ENCODE measurements around the gene ATG16L1. TPM values are rescaled to one million over a fixed set of nuclear protein-coding genes. Genes with fewer than 3 reads are reported as not detected.

The ATG16L1 gene
- total and polyA plus RNA-seq, 4 experiments from 2014 or later = 12.3 to 89.4 (median 50.5) TPM

DNA sequence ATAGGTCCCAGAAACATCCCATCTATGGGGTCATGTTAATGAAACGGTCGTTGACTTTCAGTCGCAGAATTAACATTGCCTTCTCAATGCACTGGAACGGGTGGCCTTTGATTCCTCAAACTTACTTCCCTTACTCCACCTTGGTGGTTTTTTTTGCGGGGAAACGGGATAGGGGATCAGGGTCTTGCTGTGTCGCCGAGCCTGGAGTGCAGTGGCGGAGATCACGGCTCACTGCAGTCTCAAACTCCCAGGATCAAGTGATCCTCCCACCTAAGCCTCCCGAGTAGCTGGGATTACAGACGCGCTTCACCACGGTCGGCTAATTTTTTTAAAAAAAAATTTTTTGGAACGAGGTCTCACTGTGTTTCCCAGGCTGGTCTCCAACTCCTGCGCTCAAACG is 754 bp downstream of the ATG16L1 start:
- H3K27me3 ChIP-seq (ENCODE audit: insufficient read depth, low read length) = no peaks in the 10 kb centered on the region
- intact Hi-C loops (cut with micrococcal nuclease) = loop anchor here (5.0 kb wide), 1 partner anchor 175 kb away; no protein-coding TSS in a partner anchor
- Mint-ChIP-seq H3K27ac (peak overlapping the region; percentile 91 to 98 (median 95)), H3K4me1 (peaks cover 55 to 79% (median 65%) of the 10 kb centered on the region in 4 donors), H3K36me3 (peaks cover 21 to 36% of the 10 kb centered on the region in 2 donors), H3K9me3 (no peaks in the 10 kb centered on the region), H3K27me3 (no peaks in the 10 kb centered on the region), H3K4me3 (peak overlapping the region; percentile 90 to 94 (median 93))
- peaks cover 27% of the 10 kb centered on the region for H3K36me3 ChIP-seq (ENCODE audit: insufficient read depth, low read length)
- CTCF ChIA-PET (ENCODE audit: partially characterized antibody) = interaction anchor here (0.8 to 5.1 kb wide), 11 partner anchors 11 to 399 kb away, joined by 3 to 52 read pairs (median 7); no protein-coding TSS in a partner anchor
- peak in 1 of 5 donors; percentile 20 for DNase-seq
- H3K27ac ChIP-seq (ENCODE audit: low read depth, low read length) = peak overlapping the region; percentile 89
- no peaks in the 10 kb centered on the region for H3K9me3 ChIP-seq (ENCODE audit: control insufficient read depth in 1 of 2, low read length in 2 of 2)
- POLR2A ChIA-PET (ENCODE audit: partially characterized antibody) = interaction anchor here (0.9 to 7.1 kb wide), 7 partner anchors 9 to 192 kb away, joined by 3 to 162 read pairs (median 14); partner anchors contain the start of genes DGKD and INPP5D
- H3K4me1 ChIP-seq (ENCODE audit: insufficient read depth, low read length) = peaks cover 79% of the 10 kb centered on the region
- peak overlapping the region; percentile 96 to 98 for H3K4me3 ChIP-seq (ENCODE audit: low read length in 2 of 2)

DNA sequence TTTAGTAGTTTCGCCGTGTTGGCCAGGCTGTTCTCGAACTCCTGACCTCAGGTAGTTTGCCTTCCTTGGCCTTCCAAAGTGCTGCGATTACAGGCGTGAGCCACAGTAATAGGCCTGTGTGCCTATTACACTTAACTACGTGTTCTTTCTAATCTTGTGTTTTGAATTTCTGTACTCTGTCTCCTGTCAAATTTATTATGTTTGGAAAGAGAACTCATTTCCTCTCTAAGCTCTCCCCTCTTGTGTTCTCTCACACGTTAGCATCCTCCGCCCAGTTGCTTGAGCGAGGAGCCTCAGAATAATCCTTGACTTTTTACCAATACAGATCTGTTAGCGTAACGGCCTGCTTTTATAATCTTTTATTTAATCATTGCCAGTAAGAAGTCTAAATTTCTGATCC is 3.7 kb downstream of the ATG16L1 start:
- Histone ChIP-seq H3K4me1 (ENCODE audit: insufficient read depth, low read length) (peaks cover 72% of the 10 kb centered on the region), H3K27me3 (ENCODE audit: insufficient read depth, low read length) (no peaks in the 10 kb centered on the region), H3K27ac (ENCODE audit: low read depth, low read length) (no peak overlapping the region), H3K9me3 (ENCODE audit: control insufficient read depth in 1 of 2, low read length in 2 of 2) (no peaks in the 10 kb centered on the region), H3K4me3 (ENCODE audit: low read length in 2 of 2) (no peak overlapping the region), H3K36me3 (ENCODE audit: insufficient read depth, low read length) (peaks cover 53% of the 10 kb centered on the region)
- peaks cover 53 to 80% (median 65%) of the 10 kb centered on the region in 4 donors for H3K4me1 Mint-ChIP-seq
- peak overlapping the region in 6 of 7 donors; percentile 25 to 79 (median 68) for H3K27ac Mint-ChIP-seq
- intact Hi-C loops (cut with micrococcal nuclease) = no loop called here
- H3K4me3 Mint-ChIP-seq = peak overlapping the region in 7 of 8 donors; percentile 10 to 64 (median 59)
- H3K27me3 Mint-ChIP-seq = no peaks in the 10 kb centered on the region
- DNase-seq = peak in 1 of 5 donors; percentile 14
- ChIA-PET POLR2A (ENCODE audit: partially characterized antibody) (interaction anchor here (2.0 to 7.1 kb wide), 2 partner anchors 13 to 77 kb away, joined by 6 to 162 read pairs; no protein-coding TSS in a partner anchor), CTCF (ENCODE audit: partially characterized antibody) (interaction anchor here (1.1 kb wide), 1 partner anchor 168 kb away, joined by 3 read pairs; no protein-coding TSS in a partner anchor)
- peaks cover 40 to 62% of the 10 kb centered on the region in 2 donors for H3K36me3 Mint-ChIP-seq
- no peaks in the 10 kb centered on the region for H3K9me3 Mint-ChIP-seq

DNA sequence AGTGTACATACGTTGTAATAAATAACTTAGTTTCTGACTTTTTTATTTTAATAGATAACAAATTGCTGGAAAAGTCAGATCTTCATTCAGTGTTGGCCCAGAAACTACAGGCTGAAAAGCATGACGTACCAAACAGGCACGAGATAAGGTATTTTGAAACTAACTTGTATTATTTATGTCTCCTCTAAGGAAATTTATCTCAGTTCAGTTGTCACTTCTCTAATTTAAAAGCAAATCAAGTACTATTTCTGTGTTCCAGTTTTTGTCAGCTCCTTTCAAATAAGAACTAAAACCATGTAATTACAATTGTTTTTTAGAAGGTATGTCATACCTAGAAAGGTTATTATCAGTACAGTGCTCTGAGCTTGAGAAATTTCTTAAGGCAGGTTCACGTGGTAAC is 4.6 kb downstream of the ATG16L1 start:
- Histone ChIP-seq H3K9me3 (ENCODE audit: control insufficient read depth in 1 of 2, low read length in 2 of 2) (no peaks in the 10 kb centered on the region), H3K27ac (ENCODE audit: low read depth, low read length) (no peak overlapping the region), H3K4me1 (ENCODE audit: insufficient read depth, low read length) (peaks cover 69% of the 10 kb centered on the region), H3K27me3 (ENCODE audit: insufficient read depth, low read length) (no peaks in the 10 kb centered on the region), H3K4me3 (ENCODE audit: low read length in 2 of 2) (no peak overlapping the region), H3K36me3 (ENCODE audit: insufficient read depth, low read length) (peaks cover 59% of the 10 kb centered on the region)
- peak overlapping the region in 5 of 7 donors; percentile 6 to 77 (median 36) for H3K27ac Mint-ChIP-seq
- H3K4me3 Mint-ChIP-seq = peak overlapping the region in 1 of 8 donors; percentile 43
- H3K36me3 Mint-ChIP-seq = peaks cover 41 to 71% of the 10 kb centered on the region in 2 donors
- H3K27me3 Mint-ChIP-seq = no peaks in the 10 kb centered on the region
- DNase-seq = no peak
- H3K9me3 Mint-ChIP-seq = no peaks in the 10 kb centered on the region
- ChIA-PET CTCF (ENCODE audit: partially characterized antibody) (interaction anchor here (1.0 kb wide), 1 partner anchor 10 kb away, joined by 3 read pairs; no protein-coding TSS in a partner anchor), POLR2A (ENCODE audit: partially characterized antibody) (interaction anchor here (3.5 to 3.7 kb wide), 2 partner anchors 12 to 14 kb away, joined by 16 to 21 read pairs; no protein-coding TSS in a partner anchor)
- intact Hi-C loops (cut with micrococcal nuclease) = no loop called here
- peaks cover 48 to 75% (median 62%) of the 10 kb centered on the region in 4 donors for H3K4me1 Mint-ChIP-seq

GRCh38 chr2:233258211-233258610 is 6.7 kb downstream of the ATG16L1 start:
- H3K36me3 Mint-ChIP-seq = peaks cover 63 to 84% of the 10 kb centered on the region in 2 donors
- Histone ChIP-seq H3K4me1 (ENCODE audit: insufficient read depth, low read length) (peaks cover 66% of the 10 kb centered on the region), H3K27me3 (ENCODE audit: insufficient read depth, low read length) (no peaks in the 10 kb centered on the region), H3K27ac (ENCODE audit: low read depth, low read length) (peak overlapping the region; percentile 5), H3K36me3 (ENCODE audit: insufficient read depth, low read length) (peaks cover 81% of the 10 kb centered on the region), H3K4me3 (ENCODE audit: low read length in 2 of 2) (no peak overlapping the region), H3K9me3 (ENCODE audit: control insufficient read depth in 1 of 2, low read length in 2 of 2) (no peaks in the 10 kb centered on the region)
- DNase-seq = no peak
- no peak overlapping the region for H3K4me3 Mint-ChIP-seq
- CTCF ChIA-PET (ENCODE audit: partially characterized antibody) = no interaction called here
- H3K4me1 Mint-ChIP-seq = peaks cover 56 to 84% (median 67%) of the 10 kb centered on the region in 4 donors
- peak overlapping the region in 6 of 7 donors; percentile 5 to 88 (median 66) for H3K27ac Mint-ChIP-seq
- POLR2A ChIA-PET (ENCODE audit: partially characterized antibody) = interaction anchor here (0.5 to 3.7 kb wide), 3 partner anchors 10 to 550 kb away, joined by 3 to 21 read pairs (median 16); no protein-coding TSS in a partner anchor
- no peaks in the 10 kb centered on the region for H3K27me3 Mint-ChIP-seq
- intact Hi-C loops (cut with micrococcal nuclease) = no loop called here
- no peaks in the 10 kb centered on the region for H3K9me3 Mint-ChIP-seq

- DNase-seq = no peak
- Histone ChIP-seq H3K27ac (ENCODE audit: low read depth, low read length) (no peak overlapping the region), H3K9me3 (ENCODE audit: control insufficient read depth in 1 of 2, low read length in 2 of 2) (no peaks in the 10 kb centered on the region), H3K4me1 (ENCODE audit: insufficient read depth, low read length) (peaks cover 51% of the 10 kb centered on the region), H3K27me3 (ENCODE audit: insufficient read depth, low read length) (no peaks in the 10 kb centered on the region), H3K36me3 (ENCODE audit: insufficient read depth, low read length) (peaks cover 86% of the 10 kb centered on the region), H3K4me3 (ENCODE audit: low read length in 2 of 2) (no peak overlapping the region)
- Mint-ChIP-seq H3K36me3 (peaks cover 61 to 85% of the 10 kb centered on the region in 2 donors), H3K27ac (peak overlapping the region; percentile 61 to 88 (median 80)), H3K4me3 (peak overlapping the region in 2 of 8 donors; percentile 22 to 51), H3K4me1 (peaks cover 45 to 71% (median 55%) of the 10 kb centered on the region in 4 donors), H3K27me3 (no peaks in the 10 kb centered on the region), H3K9me3 (no peaks in the 10 kb centered on the region)
- CTCF ChIA-PET (ENCODE audit: partially characterized antibody) = no interaction called here
- intact Hi-C loops (cut with micrococcal nuclease) = loop anchor here (10.0 kb wide), 1 partner anchor 165 kb away; no protein-coding TSS in a partner anchor
- POLR2A ChIA-PET (ENCODE audit: partially characterized antibody) = interaction anchor here (1.0 to 3.7 kb wide), 2 partner anchors 8 to 11 kb away, joined by 5 to 16 read pairs; no protein-coding TSS in a partner anchor
Measured at GRCh38 chr2:233259730-233260129, 8.3 kb downstream of the ATG16L1 start.

GRCh38 chr2:233260661-233261060 is 9.2 kb downstream of the ATG16L1 start:
- intact Hi-C loops (cut with micrococcal nuclease) = loop anchor here (10.0 kb wide), 1 partner anchor 164 kb away; no protein-coding TSS in a partner anchor
- H3K4me3 ChIP-seq (ENCODE audit: low read length in 2 of 2) = no peak overlapping the region
- peaks cover 90% of the 10 kb centered on the region for H3K36me3 ChIP-seq (ENCODE audit: insufficient read depth, low read length)
- no peak for DNase-seq
- Mint-ChIP-seq H3K4me3 (peak overlapping the region in 1 of 8 donors; percentile 39), H3K4me1 (peaks cover 37 to 63% (median 47%) of the 10 kb centered on the region in 4 donors), H3K9me3 (no peaks in the 10 kb centered on the region), H3K27ac (peak overlapping the region in 6 of 7 donors; percentile 51 to 88 (median 78)), H3K36me3 (peaks cover 60 to 87% of the 10 kb centered on the region in 2 donors), H3K27me3 (no peaks in the 10 kb centered on the region)
- CTCF ChIA-PET (ENCODE audit: partially characterized antibody) = interaction anchor here (1.1 to 1.5 kb wide), 2 partner anchors 9 to 206 kb away, joined by 3 to 4 read pairs; partner anchors contain the start of gene ATG16L1
- no peaks in the 10 kb centered on the region for H3K27me3 ChIP-seq (ENCODE audit: insufficient read depth, low read length)
- POLR2A ChIA-PET (ENCODE audit: partially characterized antibody) = interaction anchor here (1.2 to 2.8 kb wide), 4 partner anchors 9 to 149 kb away, joined by 3 to 14 read pairs (median 7); partner anchors contain the start of gene ATG16L1
- peaks cover 44% of the 10 kb centered on the region for H3K4me1 ChIP-seq (ENCODE audit: insufficient read depth, low read length)
- no peaks in the 10 kb centered on the region for H3K9me3 ChIP-seq (ENCODE audit: control insufficient read depth in 1 of 2, low read length in 2 of 2)
- H3K27ac ChIP-seq (ENCODE audit: low read depth, low read length) = no peak overlapping the region
